ENCODE data around the gene TIMM29. TPM values are rescaled to one million over a fixed set of nuclear protein-coding genes. Genes with fewer than 3 reads are reported as not detected.

Gene TIMM29
- total RNA-seq, 1 donor from 2014 or later, result 41.6 TPM

GRCh38 chr19:10911579-10912363, 16.8 kb upstream of the TIMM29 start:
- DNase-seq (ENCODE audit: low spot score in 2 of 2) (no peak), FAIRE-seq (no peak)

- FAIRE-seq, result no peak
- no peak for DNase-seq (ENCODE audit: low spot score in 2 of 2)
Measured at GRCh38 chr19:10912619-10913018, 16.0 kb upstream of the TIMM29 start.

GRCh38 chr19:10913716-10914340, 14.8 kb upstream of the TIMM29 start:
- no peak for FAIRE-seq
- no peak for DNase-seq (ENCODE audit: low spot score in 2 of 2)

GRCh38 chr19:10915130-10916091, 13.2 kb upstream of the TIMM29 start:
- no peak for FAIRE-seq
- DNase-seq (ENCODE audit: low spot score in 2 of 2), result no peak

- no peak for DNase-seq (ENCODE audit: low spot score in 2 of 2)
- no peak for FAIRE-seq
Measured at GRCh38 chr19:10916602-10917001, 12.0 kb upstream of the TIMM29 start.

GRCh38 chr19:10918359-10918758, 10.3 kb upstream of the TIMM29 start:
- no peak for DNase-seq (ENCODE audit: low spot score in 2 of 2)
- no peak for FAIRE-seq

- DNase-seq (ENCODE audit: low spot score in 2 of 2) (no peak), FAIRE-seq (no peak)
Measured at GRCh38 chr19:10919352-10920287, 9.0 kb upstream of the TIMM29 start.

GRCh38 chr19:10920288-10920655, 8.3 kb upstream of the TIMM29 start:
- DNase-seq (ENCODE audit: low spot score in 2 of 2) (no peak), FAIRE-seq (no peak)

- DNase-seq (ENCODE audit: low spot score in 2 of 2) (no peak), FAIRE-seq (no peak)
Measured at GRCh38 chr19:10920781-10921180, 7.8 kb upstream of the TIMM29 start.

GRCh38 chr19:10921199-10921909, 7.3 kb upstream of the TIMM29 start:
- DNase-seq (ENCODE audit: low spot score in 2 of 2), result no peak
- FAIRE-seq, result no peak

GRCh38 chr19:10921910-10922637, 6.5 kb upstream of the TIMM29 start:
- DNase-seq (ENCODE audit: low spot score in 2 of 2) (no peak), FAIRE-seq (no peak)

GRCh38 chr19:10922638-10923014, 6.0 kb upstream of the TIMM29 start:
- DNase-seq (ENCODE audit: low spot score in 2 of 2), result no peak
- no peak for FAIRE-seq

GRCh38 chr19:10923260-10924112, 5.1 kb upstream of the TIMM29 start:
- FAIRE-seq, result no peak
- no peak for DNase-seq (ENCODE audit: low spot score in 2 of 2)

- DNase-seq (ENCODE audit: low spot score in 2 of 2) (no peak), FAIRE-seq (no peak)
Measured at GRCh38 chr19:10924597-10924996, 4.0 kb upstream of the TIMM29 start.

GRCh38 chr19:10927730-10928562, 665 bp upstream of the TIMM29 start:
- DNase-seq (ENCODE audit: low spot score in 2 of 2) (peak in 1 of 2 donors; percentile 51), FAIRE-seq (no peak)

GRCh38 chr19:10929402-10929794, 787 bp downstream of the TIMM29 start:
- FAIRE-seq, result no peak

More at GRCh38 chr19:10929402-10929794, 787 bp downstream of the TIMM29 start:
- DNase-seq (ENCODE audit: low spot score in 2 of 2), result no peak

Data from frontal cortex (tissue), 4 donors.